Liver (tissue), 9 donors: Measurements from ENCODE around the gene PRIM2. TPM values are rescaled to one million over a fixed set of nuclear protein-coding genes. Genes with fewer than 3 reads are reported as not detected.

Experiments
- DNase-seq: peaks from one replicate; pipeline ENCODE4 v3.0.0-alpha.2; 2017; ENCODE audit warnings: low spot score
- H3K27ac ChIP-seq, 2 donors: one replicate each; pipeline ENCODE4 v1.7.0; 2013; ENCODE audit warnings: inconsistent platforms in 2 of 2, low read length in 2 of 2, control low read depth in 1 of 2, low read depth in 1 of 2, mild to moderate bottlenecking in 1 of 2
- H3K27me3 ChIP-seq, 4 donors: one replicate each; pipeline versions ENCODE4 v1.6.1 to v1.7.0; 2013; ENCODE audit warnings: low read length in 3 of 4, inconsistent platforms in 1 of 4, mild to moderate bottlenecking in 1 of 4, moderate library complexity in 1 of 4; ENCODE audit not compliant: control insufficient read depth in 4 of 4, insufficient read depth in 4 of 4
- H3K36me3 ChIP-seq, 4 donors: one replicate each; pipeline versions ENCODE4 v1.6.1 to v1.7.0; 2013; ENCODE audit warnings: low read length in 3 of 4, mild to moderate bottlenecking in 3 of 4, low read depth in 1 of 4, moderate library complexity in 1 of 4; ENCODE audit not compliant: control insufficient read depth in 4 of 4, insufficient read depth in 3 of 4
- H3K4me1 ChIP-seq, 4 donors: one replicate each; pipeline versions ENCODE4 v1.6.1 to v1.7.0; 2013; ENCODE audit warnings: low read length in 3 of 4, mild to moderate bottlenecking in 3 of 4, moderate library complexity in 1 of 4; ENCODE audit not compliant: control insufficient read depth in 4 of 4, insufficient read depth in 4 of 4
- H3K4me3 ChIP-seq, 3 donors: one replicate each; pipeline versions ENCODE4 v1.6.1 to v1.7.0; 2013; ENCODE audit warnings: low read length in 3 of 3, control low read depth in 1 of 3, low read depth in 1 of 3, mild to moderate bottlenecking in 1 of 3
- H3K9ac ChIP-seq, 2 donors: one replicate each; pipeline ENCODE4 v1.7.0; 2013; ENCODE audit warnings: low read length in 2 of 2, mild to moderate bottlenecking in 2 of 2, moderate library complexity in 2 of 2, control low read depth in 1 of 2, low read depth in 1 of 2
- H3K9me3 ChIP-seq, 4 donors: one replicate each; pipeline versions ENCODE4 v1.6.1 to v1.7.0; 2013; ENCODE audit warnings: low read length in 3 of 4; ENCODE audit not compliant: control insufficient read depth in 4 of 4
- ATF3 ChIP-seq: IDR thresholded peaks from 2 replicates; pipeline ENCODE4 v1.6.1; 2016; ENCODE audit warnings: antibody characterized with exemption
- CTCF ChIP-seq: fragments of 150-350 bp; IDR thresholded peaks from 2 replicates; pipeline ENCODE4 v1.5.1; 2017; ENCODE audit warnings: improper control_type of control experiment, low read depth, low read length; ENCODE audit not compliant: missing input control
- EGR1 ChIP-seq, 2 donors: IDR thresholded peaks; 2 replicates each; pipeline ENCODE4 v1.6.1; 2016 to 2018; ENCODE audit warnings: antibody characterized with exemption in 2 of 2, low read depth in 2 of 2
- FOXA1 ChIP-seq: IDR thresholded peaks from 2 replicates; pipeline ENCODE4 v1.6.1; 2016; ENCODE audit warnings: antibody characterized with exemption
- FOXA2 ChIP-seq: IDR thresholded peaks from 2 replicates; pipeline ENCODE4 v1.6.1; 2016; ENCODE audit warnings: antibody characterized with exemption
- GABPA ChIP-seq, 2 donors: IDR thresholded peaks in 1 of 2; conservative IDR thresholded peaks in 1 of 2; 2 replicates each; pipeline ENCODE4 v1.6.1; 2016; ENCODE audit warnings: antibody characterized with exemption in 2 of 2, mild to moderate bottlenecking in 1 of 2, moderate library complexity in 1 of 2
- HNF4A ChIP-seq, 2 donors: conservative IDR thresholded peaks; 2 replicates each; pipeline ENCODE4 v1.6.1; 2016; ENCODE audit warnings: antibody characterized with exemption in 2 of 2, mild to moderate bottlenecking in 2 of 2
- HNF4G ChIP-seq: IDR thresholded peaks from 2 replicates; pipeline ENCODE4 v1.6.1; 2016; ENCODE audit warnings: antibody characterized with exemption
- JUND ChIP-seq, 2 donors: IDR thresholded peaks; 2 replicates each; pipeline ENCODE4 v1.6.1; 2016; ENCODE audit warnings: antibody characterized with exemption in 2 of 2
- MAX ChIP-seq: IDR thresholded peaks from 2 replicates; pipeline ENCODE4 v1.6.1; 2016; ENCODE audit warnings: antibody characterized with exemption
- NR2F2 ChIP-seq: IDR thresholded peaks from 2 replicates; pipeline ENCODE4 v1.6.1; 2016; ENCODE audit warnings: antibody characterized with exemption
- RAD21 ChIP-seq, 2 donors: IDR thresholded peaks; 2 replicates each; pipeline ENCODE4 v1.6.1; 2016; ENCODE audit warnings: antibody characterized with exemption in 2 of 2, mild to moderate bottlenecking in 2 of 2
- REST ChIP-seq: IDR thresholded peaks from 2 replicates; pipeline ENCODE4 v1.6.1; 2016; ENCODE audit warnings: antibody characterized with exemption, mild to moderate bottlenecking
- RXRA ChIP-seq, 2 donors: IDR thresholded peaks; 2 replicates each; pipeline ENCODE4 v1.6.1; 2017 to 2018; ENCODE audit warnings: antibody characterized with exemption in 2 of 2, mild to moderate bottlenecking in 1 of 2
- SP1 ChIP-seq: IDR thresholded peaks from 2 replicates; pipeline ENCODE4 v1.6.1; 2018; ENCODE audit warnings: antibody characterized with exemption, mild to moderate bottlenecking
- TAF1 ChIP-seq: conservative IDR thresholded peaks from 2 replicates; pipeline ENCODE4 v1.6.1; 2016; ENCODE audit warnings: antibody characterized with exemption, mild to moderate bottlenecking
- YY1 ChIP-seq: IDR thresholded peaks from 2 replicates; pipeline ENCODE4 v1.6.1; 2016; ENCODE audit warnings: antibody characterized with exemption, mild to moderate bottlenecking
- ZBTB33 ChIP-seq: IDR thresholded peaks from 2 replicates; pipeline ENCODE4 v1.6.1; 2016; ENCODE audit warnings: antibody characterized with exemption
- polyA plus RNA-seq, 2 donors: library from polyadenylated mRNA; stranded (reverse) in 1 of 2; unstranded in 1 of 2; fragments of 200-250 nt in 1 of 2; fragments of >200 nt in 1 of 2; fragmentation: Nextera tagmentation in 1 of 2; extraction: Ambion mirVana in 1 of 2; gene quantifications; one replicate each; pipeline versions ENCODE4 v1.2.1 to v1.2.3, GENCODE V29; 2013 to 2015
- total RNA-seq, 2 donors: library from RNA; depleted of rRNA; stranded (reverse); fragments of >200 nt; gene quantifications; one replicate each; pipeline ENCODE4 v1.2.3, GENCODE V29; 2014
- donor health status: healthy.
- donor health status: healthy.
- donor health status: healthy.
- donor health status: healthy.
- donor health status: healthy.

Gene PRIM2
- total and polyA plus RNA-seq, 4 donors = 1.6 to 13.0 (median 3.5) TPM

- no peak overlapping the region for H3K4me3 ChIP-seq
- H3K9ac ChIP-seq = no peak overlapping the region
- H3K27ac ChIP-seq = no peak overlapping the region
- H3K36me3 ChIP-seq = peaks cover 0 to 12% (median 4%) of the 10 kb centered on the region in 4 donors
- H3K9me3 ChIP-seq = no peaks in the 10 kb centered on the region
- H3K27me3 ChIP-seq = no peaks in the 10 kb centered on the region
- no peaks in the 10 kb centered on the region for H3K4me1 ChIP-seq
- DNase-seq = no peak
- no peak for TF ChIP-seq CTCF
- no peak for TF ChIP-seq MAX
- TF ChIP-seq JUND (IDR thresholded peaks at IDR 0.05) = no peak
- no peak for TF ChIP-seq REST
- TF ChIP-seq ZBTB33 = no peak
- TF ChIP-seq HNF4A (conservative IDR thresholded peaks at IDR 0.05) = no peak
- no peak for TF ChIP-seq FOXA1
- TF ChIP-seq GABPA (IDR thresholded peaks at IDR 0.05 in 1 of 2, conservative IDR thresholded peaks at IDR 0.05 in 1 of 2) = no peak
- TF ChIP-seq FOXA2 = no peak
- TF ChIP-seq YY1 = no peak
- no peak for TF ChIP-seq HNF4G
- no peak for TF ChIP-seq NR2F2
- TF ChIP-seq TAF1 = no peak
- TF ChIP-seq SP1 = no peak
- TF ChIP-seq EGR1 (IDR thresholded peaks at IDR 0.05; ENCODE audit: low read depth in 2 of 2) = no peak
- no peak for TF ChIP-seq RXRA (IDR thresholded peaks at IDR 0.05)
- no peak for TF ChIP-seq RAD21 (IDR thresholded peaks at IDR 0.05)
- TF ChIP-seq ATF3 = no peak
Measured at GRCh38 chr6:57329933-57330332, 12.5 kb downstream of the PRIM2 start.
